Neural cell (in vitro differentiated cells): Measurements from ENCODE around the gene DRD2. TPM values are rescaled to one million over a fixed set of nuclear protein-coding genes. Genes with fewer than 3 reads are reported as not detected.

Experiments used
- H2AFZ ChIP-seq: fragments of 200-600, 300-800 bp; sonication (generic), shearing (Covaris generic); 2 replicates; pipeline ENCODE4 v1.6.0; 2014; ENCODE audit warnings: low read depth, mild to moderate bottlenecking, antibody characterized with exemption, low read length, moderate library complexity
- H3F3A ChIP-seq: fragments of 200-600 bp; shearing (Covaris generic); 2 replicates; pipeline ENCODE4 v1.6.1; 2016; ENCODE audit warnings: mild to moderate bottlenecking, moderate library complexity, mixed read lengths, antibody characterized with exemption, low read length; ENCODE audit not compliant: insufficient read depth, poor library complexity, severe bottlenecking
- H3K27ac ChIP-seq: fragments of 200-600, 300-800 bp; sonication (generic), shearing (Covaris generic); 2 replicates; pipeline ENCODE4 v1.5.1; 2014; ENCODE audit warnings: mild to moderate bottlenecking, low read length, moderate library complexity
- H3K27me3 ChIP-seq: fragments of 300-800, 200-600 bp; sonication (generic), shearing (Covaris generic); 2 replicates; pipeline ENCODE4 v1.6.0; 2014; ENCODE audit warnings: mild to moderate bottlenecking, low read depth, low read length, moderate library complexity; ENCODE audit not compliant: insufficient read depth
- H3K36me3 ChIP-seq: fragments of 300-800, 200-600 bp; sonication (generic), shearing (Covaris generic); 2 replicates; pipeline ENCODE4 v1.5.1; 2014; ENCODE audit warnings: mild to moderate bottlenecking, antibody characterized with exemption, low read length, moderate library complexity; ENCODE audit not compliant: insufficient read depth
- H3K4me2 ChIP-seq: fragments of 300-800, 200-600 bp; sonication (generic), shearing (Covaris generic); 2 replicates; pipeline ENCODE4 v1.6.0; 2014; ENCODE audit warnings: mild to moderate bottlenecking, low read length
- H3K4me3 ChIP-seq: fragments of 300-800, 200-600 bp; sonication (generic), shearing (Covaris generic); 2 replicates; pipeline ENCODE4 v1.5.1; 2014; ENCODE audit warnings: mild to moderate bottlenecking, low read length, moderate library complexity
- H3K79me2 ChIP-seq: fragments of 200-600 bp; shearing (Covaris generic); replicated peaks from 2 replicates; pipeline ENCODE4 v1.6.0; 2014; ENCODE audit warnings: mild to moderate bottlenecking, low read length, moderate library complexity; ENCODE audit not compliant: insufficient read depth
- H3K9ac ChIP-seq: fragments of 300-800, 200-600 bp; sonication (generic), shearing (Covaris generic); 2 replicates; pipeline ENCODE4 v1.6.1; 2016; ENCODE audit warnings: mild to moderate bottlenecking, low read length, mixed read lengths
- H3K9me2 ChIP-seq: fragments of 200-600 bp; shearing (Covaris generic); 2 replicates; pipeline ENCODE4 v1.6.1; 2016; ENCODE audit warnings: mild to moderate bottlenecking, low read length, mixed read lengths; ENCODE audit not compliant: insufficient read depth
- H3K9me3 ChIP-seq: fragments of 200-600, 300-800 bp; sonication (generic), shearing (Covaris generic); 2 replicates; pipeline ENCODE4 v1.6.1; 2016; ENCODE audit warnings: mild to moderate bottlenecking, mixed run types, low read length, moderate library complexity, mixed read lengths
- H4K20me1 ChIP-seq: fragments of 200-600 bp; shearing (Covaris generic); 2 replicates; pipeline ENCODE4 v1.6.1; 2016; ENCODE audit warnings: mild to moderate bottlenecking, mixed run types; ENCODE audit not compliant: insufficient read depth
- CTCF ChIP-seq: fragments of 450-650 bp; IDR thresholded peaks from 2 replicates; pipeline ENCODE4 v1.5.1; 2014; ENCODE audit warnings: antibody characterized with exemption, mild to moderate bottlenecking, moderate library complexity; ENCODE audit not compliant: poor library complexity, severe bottlenecking
- EP300 ChIP-seq: fragments of 450-650 bp; conservative IDR thresholded peaks from 2 replicates; pipeline ENCODE4 v1.6.1; 2014; ENCODE audit warnings: antibody characterized with exemption, mild to moderate bottlenecking, moderate library complexity; ENCODE audit not compliant: poor library complexity, severe bottlenecking
- EZH2 ChIP-seq: fragments of 200-600, 300-800 bp; shearing (Covaris generic), sonication (generic); IDR thresholded peaks from 2 replicates; pipeline ENCODE4 v1.6.1; 2014; ENCODE audit warnings: antibody characterized with exemption, low read length, borderline replicate concordance, mild to moderate bottlenecking; ENCODE audit not compliant: insufficient read depth, poor library complexity, severe bottlenecking
- MXI1 ChIP-seq: fragments of 450-650 bp; conservative IDR thresholded peaks from 2 replicates; pipeline ENCODE4 v1.6.1; 2014; ENCODE audit warnings: antibody characterized with exemption, mild to moderate bottlenecking; ENCODE audit not compliant: poor library complexity, severe bottlenecking
- POLR2AphosphoS5 ChIP-seq: IDR thresholded peaks from 2 replicates; pipeline ENCODE4 v1.6.1; 2012
- RAD21 ChIP-seq: fragments of 450-650 bp; conservative IDR thresholded peaks from 2 replicates; pipeline ENCODE4 v1.6.1; 2014; ENCODE audit warnings: antibody characterized with exemption, mild to moderate bottlenecking, moderate library complexity
- SMC3 ChIP-seq: fragments of 450-650 bp; conservative IDR thresholded peaks from 2 replicates; pipeline ENCODE4 v1.6.1; 2014; ENCODE audit warnings: antibody characterized with exemption, mild to moderate bottlenecking, moderate library complexity; ENCODE audit not compliant: poor library complexity
- TAF1 ChIP-seq: IDR thresholded peaks from 2 replicates; pipeline ENCODE4 v1.6.1; 2012; ENCODE audit warnings: low read depth
- polyA plus RNA-seq: library from polyadenylated mRNA; depleted of rRNA; stranded (reverse); fragments of >200 nt; gene quantifications from 2 replicates; pipeline ENCODE4 v1.2.3, GENCODE V29; 2014
- TF ChIP-seq, protein P1 (sequence below): IDR thresholded peaks from 2 replicates; pipeline ENCODE4 v1.6.1; 2012; ENCODE audit warnings: borderline replicate concordance

The DRD2 gene
- polyA plus RNA-seq, 1 donor from 2014 or later, result 0.24 TPM

GRCh38 chr11:113448316-113448677 lies 26.9 kb downstream of the DRD2 start (continued):
- TF ChIP-seq SMC3, result no peak
- no peak for TF ChIP-seq TAF1

- Histone ChIP-seq H2AFZ (no peak overlapping the region), H3K36me3 (no peaks in the 10 kb centered on the region), H3K9ac (no peak overlapping the region), H3K4me3 (no peak overlapping the region), H3F3A (no peaks in the 10 kb centered on the region), H3K27me3 (no peaks in the 10 kb centered on the region), H3K79me2 (no peaks in the 10 kb centered on the region), H4K20me1 (no peaks in the 10 kb centered on the region), H3K9me3 (no peaks in the 10 kb centered on the region), H3K4me2 (no peak overlapping the region), H3K9me2 (no peaks in the 10 kb centered on the region), H3K27ac (no peak overlapping the region)
- TF ChIP-seq, protein P1, sequence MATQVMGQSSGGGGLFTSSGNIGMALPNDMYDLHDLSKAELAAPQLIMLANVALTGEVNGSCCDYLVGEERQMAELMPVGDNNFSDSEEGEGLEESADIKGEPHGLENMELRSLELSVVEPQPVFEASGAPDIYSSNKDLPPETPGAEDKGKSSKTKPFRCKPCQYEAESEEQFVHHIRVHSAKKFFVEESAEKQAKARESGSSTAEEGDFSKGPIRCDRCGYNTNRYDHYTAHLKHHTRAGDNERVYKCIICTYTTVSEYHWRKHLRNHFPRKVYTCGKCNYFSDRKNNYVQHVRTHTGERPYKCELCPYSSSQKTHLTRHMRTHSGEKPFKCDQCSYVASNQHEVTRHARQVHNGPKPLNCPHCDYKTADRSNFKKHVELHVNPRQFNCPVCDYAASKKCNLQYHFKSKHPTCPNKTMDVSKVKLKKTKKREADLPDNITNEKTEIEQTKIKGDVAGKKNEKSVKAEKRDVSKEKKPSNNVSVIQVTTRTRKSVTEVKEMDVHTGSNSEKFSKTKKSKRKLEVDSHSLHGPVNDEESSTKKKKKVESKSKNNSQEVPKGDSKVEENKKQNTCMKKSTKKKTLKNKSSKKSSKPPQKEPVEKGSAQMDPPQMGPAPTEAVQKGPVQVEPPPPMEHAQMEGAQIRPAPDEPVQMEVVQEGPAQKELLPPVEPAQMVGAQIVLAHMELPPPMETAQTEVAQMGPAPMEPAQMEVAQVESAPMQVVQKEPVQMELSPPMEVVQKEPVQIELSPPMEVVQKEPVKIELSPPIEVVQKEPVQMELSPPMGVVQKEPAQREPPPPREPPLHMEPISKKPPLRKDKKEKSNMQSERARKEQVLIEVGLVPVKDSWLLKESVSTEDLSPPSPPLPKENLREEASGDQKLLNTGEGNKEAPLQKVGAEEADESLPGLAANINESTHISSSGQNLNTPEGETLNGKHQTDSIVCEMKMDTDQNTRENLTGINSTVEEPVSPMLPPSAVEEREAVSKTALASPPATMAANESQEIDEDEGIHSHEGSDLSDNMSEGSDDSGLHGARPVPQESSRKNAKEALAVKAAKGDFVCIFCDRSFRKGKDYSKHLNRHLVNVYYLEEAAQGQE, result no peak
- TF ChIP-seq SMC3 (no peak), MXI1 (no peak), CTCF (no peak), RAD21 (no peak), TAF1 (no peak), POLR2AphosphoS5 (no peak), EP300 (no peak), EZH2 (no peak)
These were observed 27.4 kb downstream of the DRD2 start for GRCh38 chr11:113447621-113448315.

- Histone ChIP-seq H3K79me2 (no peaks in the 10 kb centered on the region), H3K36me3 (no peaks in the 10 kb centered on the region), H3K9me2 (no peaks in the 10 kb centered on the region), H3K9me3 (no peaks in the 10 kb centered on the region), H3K9ac (no peak overlapping the region), H4K20me1 (no peaks in the 10 kb centered on the region), H3K27ac (no peak overlapping the region), H3K4me2 (no peak overlapping the region), H3K4me3 (no peak overlapping the region), H2AFZ (no peak overlapping the region), H3K27me3 (no peaks in the 10 kb centered on the region), H3F3A (no peaks in the 10 kb centered on the region)
- TF ChIP-seq, protein P1, result no peak
- TF ChIP-seq SMC3 (no peak), POLR2AphosphoS5 (no peak), EZH2 (no peak), TAF1 (no peak), EP300 (no peak), MXI1 (no peak), CTCF (no peak), RAD21 (no peak)
These were observed 28.3 kb downstream of the DRD2 start for GRCh38 chr11:113446938-113447337.
